ENCODE data around the gene CR2.

GRCh38 chr1:207503950-207504349 is 49.8 kb downstream of the CR2 start:
- no peak for TF ChIP-seq EZH2 (IDR thresholded peaks at IDR 0.05; ENCODE audit: low read length)
- no peak for TF ChIP-seq CTCF (optimal IDR thresholded peaks at IDR 0.05 in 1 of 3, IDR thresholded peaks at IDR 0.05 in 1 of 3, conservative IDR thresholded peaks at IDR 0.05 in 1 of 3; ENCODE audit: extremely low read depth in 1 of 3, insufficient read depth in 2 of 3, low read length in 3 of 3)

Measured in keratinocyte (primary cell).